HUES6 (cell line): Measurements from ENCODE around the gene UROC1.
A peak's percentile ranks its signal among the peaks of the same experiment; 100 is the strongest.

Experiments
- H3K27ac ChIP-seq: 2 replicates; pipeline ENCODE4 v1.7.0; 2013; ENCODE audit warnings: low read depth, mild to moderate bottlenecking, low read length, inconsistent platforms
- H3K27me3 ChIP-seq: 2 replicates; pipeline ENCODE4 v1.6.1; 2013; ENCODE audit warnings: low read length; ENCODE audit not compliant: control insufficient read depth, insufficient read depth
- H3K36me3 ChIP-seq: 2 replicates; pipeline ENCODE4 v1.6.1; 2013; ENCODE audit warnings: low read length; ENCODE audit not compliant: control insufficient read depth, insufficient read depth
- H3K4me1 ChIP-seq: 2 replicates; pipeline ENCODE4 v1.6.1; 2013; ENCODE audit warnings: low read length; ENCODE audit not compliant: control insufficient read depth, insufficient read depth
- H3K4me3 ChIP-seq: 2 replicates; pipeline ENCODE4 v1.5.1; 2013; ENCODE audit warnings: low read depth, low read length
- H3K9ac ChIP-seq: one replicate; pipeline ENCODE4 v1.6.1; 2013; ENCODE audit warnings: mild to moderate bottlenecking, low read length
- H3K9me3 ChIP-seq: 2 replicates; pipeline ENCODE4 v1.6.1; 2013; ENCODE audit warnings: low read depth, low read length; ENCODE audit not compliant: control insufficient read depth, insufficient read depth

The UROC1 gene

DNA sequence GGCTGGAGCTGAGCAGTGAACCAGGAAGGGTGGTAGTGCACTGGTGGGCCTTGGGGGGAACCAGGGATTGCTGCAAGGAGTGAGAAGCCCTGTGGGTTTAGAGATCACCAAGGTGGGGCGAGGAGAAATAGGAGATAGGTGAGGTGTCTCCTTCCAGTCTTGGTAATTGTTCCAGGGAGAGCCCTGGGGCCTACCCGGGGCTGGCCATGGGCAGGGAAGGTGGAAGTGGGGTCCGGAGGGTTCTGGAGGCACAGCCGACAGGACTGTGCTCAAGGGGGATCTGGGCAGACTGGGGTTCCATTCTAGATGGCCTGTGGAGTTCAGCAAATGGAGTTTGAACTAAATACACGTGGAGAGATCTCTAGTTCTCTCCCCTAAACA lies 10.8 kb upstream of the UROC1 start:
- Histone ChIP-seq H3K27me3 (peaks cover 28% of the 10 kb centered on the region), H3K4me3 (no peak overlapping the region), H3K4me1 (peaks cover 8% of the 10 kb centered on the region), H3K36me3 (no peaks in the 10 kb centered on the region), H3K27ac (no peak overlapping the region), H3K9me3 (no peaks in the 10 kb centered on the region), H3K9ac (no peak overlapping the region)

DNA sequence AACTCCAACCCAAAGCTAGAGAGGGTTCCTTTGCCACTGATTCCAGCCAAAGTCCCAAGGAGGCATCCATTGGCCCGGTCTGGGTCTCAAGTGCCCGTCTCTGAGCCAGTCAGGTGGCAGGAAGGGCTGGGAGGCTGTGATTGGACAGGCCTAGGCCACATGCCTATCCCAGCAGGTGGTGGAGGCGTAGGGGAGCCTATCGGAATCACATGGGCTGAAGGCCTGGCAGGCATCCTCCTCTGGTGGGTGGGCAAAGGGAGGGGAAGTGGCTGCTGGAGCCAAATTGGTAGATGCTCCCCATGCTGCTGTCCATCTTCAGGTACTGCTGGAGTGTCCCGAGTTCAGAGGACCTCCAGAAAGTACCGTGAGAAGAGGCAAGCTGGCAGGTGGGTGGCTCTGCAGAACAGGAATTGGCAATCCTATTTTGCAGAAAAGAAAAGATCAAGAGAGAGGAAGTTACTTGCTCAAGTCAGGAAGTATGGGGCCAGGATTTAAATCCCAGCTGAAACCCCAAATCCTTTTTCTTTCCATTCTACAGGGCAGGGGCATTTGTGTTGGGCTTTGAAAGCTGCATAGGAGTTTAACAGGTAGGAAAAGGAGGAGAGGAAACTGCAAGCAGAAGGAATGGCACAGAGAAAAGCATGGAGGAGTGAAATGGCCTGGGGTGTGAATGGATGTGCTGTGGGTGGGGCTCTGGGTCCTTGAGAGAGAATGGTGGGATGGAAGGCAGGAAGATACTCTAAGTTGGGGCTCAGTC lies 10.1 kb upstream of the UROC1 start:
- H3K27me3 ChIP-seq = peaks cover 36% of the 10 kb centered on the region
- no peak overlapping the region for H3K9ac ChIP-seq
- H3K4me3 ChIP-seq = no peak overlapping the region
- no peak overlapping the region for H3K27ac ChIP-seq
- H3K4me1 ChIP-seq = peaks cover 8% of the 10 kb centered on the region
- H3K9me3 ChIP-seq = no peaks in the 10 kb centered on the region
- no peaks in the 10 kb centered on the region for H3K36me3 ChIP-seq

DNA sequence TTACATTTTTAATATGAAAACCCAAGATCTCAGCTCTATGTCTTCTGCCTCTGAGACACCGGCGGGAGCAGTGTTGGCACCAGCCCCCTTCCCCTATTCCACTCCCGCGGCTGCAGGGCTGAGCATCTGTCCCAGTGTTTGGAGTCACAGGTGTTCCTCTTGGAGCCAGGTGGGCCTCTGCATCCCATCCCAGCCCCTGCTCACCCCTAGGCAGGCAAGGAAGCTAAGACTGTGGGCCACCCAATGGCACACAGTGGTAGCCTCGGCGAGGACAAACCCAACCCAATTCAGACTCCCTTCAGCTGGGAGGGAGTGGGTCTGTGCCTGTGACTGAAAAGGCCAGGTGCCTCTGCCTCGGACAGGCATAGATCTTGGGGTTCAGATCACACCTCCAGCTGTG lies 9.4 kb upstream of the UROC1 start:
- H3K27ac ChIP-seq = no peak overlapping the region
- peaks cover 8% of the 10 kb centered on the region for H3K4me1 ChIP-seq
- no peak overlapping the region for H3K9ac ChIP-seq
- no peaks in the 10 kb centered on the region for H3K9me3 ChIP-seq
- peaks cover 39% of the 10 kb centered on the region for H3K27me3 ChIP-seq
- no peak overlapping the region for H3K4me3 ChIP-seq
- H3K36me3 ChIP-seq = no peaks in the 10 kb centered on the region

DNA sequence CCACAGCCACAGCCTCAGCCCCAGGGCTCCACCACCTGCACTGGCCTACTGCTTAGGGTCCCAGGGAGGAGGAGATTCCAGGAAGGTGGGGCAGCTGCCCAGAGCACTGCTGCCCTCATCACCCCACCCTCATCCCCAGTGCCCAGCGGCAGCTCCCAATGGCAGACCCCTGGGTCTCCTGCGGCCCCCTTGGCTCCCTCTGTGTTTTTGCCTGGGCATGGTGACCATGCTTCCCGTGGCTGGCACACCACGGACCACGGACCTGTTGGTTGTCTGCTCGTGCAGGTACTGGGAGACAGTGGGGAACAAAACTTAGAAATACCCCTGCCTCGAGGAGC lies 9.1 kb upstream of the UROC1 start:
- Histone ChIP-seq H3K27me3 (peaks cover 39% of the 10 kb centered on the region), H3K4me3 (no peak overlapping the region), H3K36me3 (no peaks in the 10 kb centered on the region), H3K9me3 (no peaks in the 10 kb centered on the region), H3K9ac (no peak overlapping the region), H3K4me1 (peaks cover 8% of the 10 kb centered on the region), H3K27ac (no peak overlapping the region)

DNA sequence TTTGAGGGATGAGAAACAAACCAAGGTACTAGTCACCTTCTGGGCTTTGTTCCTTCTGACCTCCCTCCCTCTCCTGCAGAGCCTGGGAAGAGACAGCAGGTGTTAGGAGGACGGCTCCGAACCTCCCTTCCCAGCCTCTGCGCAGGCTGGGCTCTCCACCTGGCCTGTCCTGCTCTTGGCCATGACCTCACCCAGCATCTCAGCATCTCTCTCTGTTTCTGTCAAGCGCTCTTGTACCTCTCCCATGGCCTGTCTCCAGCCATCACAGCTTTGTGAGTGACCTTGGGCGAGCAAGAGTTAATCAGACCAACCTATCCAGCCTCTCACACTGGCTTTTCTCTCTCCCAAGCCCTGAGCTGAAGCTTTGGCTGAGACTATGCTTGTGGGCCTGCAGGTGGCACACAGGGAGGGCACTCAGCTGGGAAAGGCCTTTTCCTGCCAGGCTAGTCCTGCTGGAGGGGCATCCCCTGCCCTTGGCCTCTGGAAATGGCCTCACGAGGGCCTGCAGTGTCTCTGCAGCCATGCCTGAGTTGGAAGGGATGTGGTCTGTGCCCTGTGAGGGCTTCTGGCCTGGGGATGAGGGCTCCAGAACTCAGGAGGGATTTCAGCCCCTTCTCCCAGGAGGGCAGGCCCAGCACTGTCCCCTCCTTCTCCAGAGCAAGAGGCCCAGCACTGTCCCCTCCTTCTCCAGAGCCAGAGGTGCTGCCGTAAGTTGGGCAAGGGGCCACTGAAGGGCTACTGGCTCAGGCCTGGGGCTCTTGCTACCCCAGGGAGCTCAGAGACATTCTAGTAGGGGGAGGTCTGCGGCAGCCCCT lies 8.5 kb upstream of the UROC1 start:
- H3K9ac ChIP-seq = no peak overlapping the region

DNA sequence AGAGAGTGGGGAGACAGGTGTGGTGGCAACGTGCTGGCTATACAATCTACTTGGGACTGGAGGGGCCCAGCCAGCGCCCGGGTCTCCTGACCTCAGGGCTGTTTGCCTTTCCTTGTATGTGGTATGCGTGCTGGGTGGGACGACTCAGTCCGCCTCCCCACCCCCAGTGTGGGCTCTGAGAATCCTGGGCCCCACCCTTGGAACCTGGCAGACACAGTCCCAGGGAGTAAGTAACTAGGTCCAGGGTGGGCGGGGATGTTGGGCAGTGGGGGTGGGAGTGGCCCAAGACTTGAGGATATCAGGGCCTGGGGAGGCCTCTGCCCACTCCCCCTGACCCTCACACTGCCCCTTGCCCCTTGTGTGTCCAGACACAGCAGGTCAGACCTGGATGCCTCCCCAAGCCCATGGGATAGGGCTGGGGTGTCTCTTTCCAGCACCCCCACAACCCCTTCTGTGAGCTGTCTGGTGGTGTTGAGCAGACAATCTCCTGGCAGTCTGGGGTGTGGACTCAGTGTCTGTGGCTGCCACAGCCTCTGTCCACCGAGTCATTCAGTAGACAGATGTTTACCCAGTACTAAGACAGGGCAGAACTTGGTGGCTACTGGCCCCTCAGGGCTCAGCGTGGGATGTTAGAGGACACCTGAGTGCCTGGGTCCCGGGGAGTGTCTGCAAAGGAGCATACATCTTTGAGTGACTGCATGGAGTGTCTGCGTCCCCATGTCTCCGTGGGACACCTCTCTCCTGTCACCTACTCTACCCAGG lies 7.7 kb upstream of the UROC1 start:
- Histone ChIP-seq H3K36me3 (no peaks in the 10 kb centered on the region), H3K9ac (no peak overlapping the region), H3K9me3 (no peaks in the 10 kb centered on the region), H3K27ac (no peak overlapping the region), H3K4me1 (peaks cover 8% of the 10 kb centered on the region), H3K4me3 (peak overlapping the region; percentile 73), H3K27me3 (peaks cover 39% of the 10 kb centered on the region)

More for the DNA sequence above, 8.5 kb upstream of the UROC1 start:
- H3K9me3 ChIP-seq = no peaks in the 10 kb centered on the region
- H3K36me3 ChIP-seq = no peaks in the 10 kb centered on the region
- H3K4me1 ChIP-seq = peaks cover 8% of the 10 kb centered on the region
- H3K27ac ChIP-seq = no peak overlapping the region
- peaks cover 39% of the 10 kb centered on the region for H3K27me3 ChIP-seq
- no peak overlapping the region for H3K4me3 ChIP-seq

DNA sequence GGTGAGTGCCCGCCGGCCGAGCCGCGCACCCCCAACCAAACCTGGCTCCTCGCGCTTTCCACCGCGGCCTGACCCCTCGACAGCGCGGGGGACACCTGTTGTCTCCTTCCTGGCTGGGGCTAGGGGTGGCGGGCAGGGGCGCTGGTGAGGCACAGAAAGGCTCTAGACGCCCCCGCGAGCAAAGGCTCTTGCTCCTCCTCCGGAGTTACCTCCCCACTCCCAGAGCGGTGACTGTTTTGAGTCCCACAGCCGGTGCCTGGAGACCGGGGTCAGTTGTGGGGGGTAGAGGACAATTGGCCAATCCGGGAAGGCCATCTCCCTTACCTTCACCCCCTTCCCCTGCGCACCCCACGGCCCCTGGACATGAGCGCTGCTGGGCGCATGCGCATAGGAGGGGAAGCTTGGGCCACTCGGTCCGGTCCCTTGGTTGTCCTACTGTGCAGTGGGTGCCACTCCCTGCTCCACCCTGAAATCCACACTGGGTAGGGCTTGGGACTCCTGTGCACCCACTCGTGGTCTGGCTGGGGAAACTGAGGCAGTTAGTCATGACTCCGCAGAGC lies 6.9 kb upstream of the UROC1 start:
- no peak overlapping the region for H3K9ac ChIP-seq
- H3K36me3 ChIP-seq = no peaks in the 10 kb centered on the region
- no peak overlapping the region for H3K27ac ChIP-seq
- H3K27me3 ChIP-seq = peaks cover 39% of the 10 kb centered on the region
- peaks cover 8% of the 10 kb centered on the region for H3K4me1 ChIP-seq
- H3K4me3 ChIP-seq = peak overlapping the region; percentile 73
- H3K9me3 ChIP-seq = no peaks in the 10 kb centered on the region

DNA sequence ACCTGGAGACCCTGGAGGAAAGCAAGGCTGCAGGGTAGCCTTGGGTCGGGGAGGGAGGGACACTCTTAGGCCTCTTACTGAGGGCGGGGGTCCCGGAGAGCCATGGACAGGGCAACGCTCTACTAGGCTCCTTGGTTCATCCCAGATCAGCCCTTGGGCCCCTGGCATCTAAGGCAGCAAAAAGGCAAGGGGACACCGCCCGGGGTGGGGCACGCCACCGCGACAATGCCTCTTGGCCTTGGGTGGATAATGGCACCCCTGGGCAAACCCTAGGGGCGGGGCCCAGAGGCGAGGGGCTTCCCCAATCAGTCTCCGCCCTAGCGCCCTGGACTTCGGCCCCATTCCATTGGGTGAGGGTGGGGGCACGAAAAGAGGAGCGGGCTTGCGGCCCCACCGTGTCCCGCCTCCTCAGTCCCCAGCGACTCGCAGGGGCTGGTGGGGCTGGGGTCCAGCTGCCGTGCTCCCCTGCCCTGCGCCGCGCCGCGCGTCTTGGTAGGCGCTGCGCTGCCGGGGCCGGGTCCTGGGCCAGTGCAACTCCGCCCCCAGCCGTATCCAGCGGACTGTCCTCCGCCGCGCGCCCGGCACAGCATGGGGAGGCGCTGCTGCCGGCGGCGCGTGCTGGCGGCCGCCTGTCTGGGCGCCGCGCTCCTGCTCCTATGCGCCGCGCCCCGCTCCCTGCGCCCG lies 6.3 kb upstream of the UROC1 start, which contains the start of gene CHST13:
CHST13 (plus strand) TSS at position 411 of the 684 bp plus-strand sequence; CDS start at position 589, 178 bp downstream.
- peak within 1 kb of the TSS; percentile 73 for H3K4me3 ChIP-seq
- no peak within 1 kb of the TSS for H3K9ac ChIP-seq
- H3K9me3 ChIP-seq = no peaks in the 10 kb centered on the region
- H3K27ac ChIP-seq = no peak within 1 kb of the TSS
- H3K4me1 ChIP-seq = peaks cover 8% of the 10 kb centered on the region
- H3K27me3 ChIP-seq = peaks cover 39% of the 10 kb centered on the region
- H3K36me3 ChIP-seq = no peaks in the 10 kb centered on the region

DNA sequence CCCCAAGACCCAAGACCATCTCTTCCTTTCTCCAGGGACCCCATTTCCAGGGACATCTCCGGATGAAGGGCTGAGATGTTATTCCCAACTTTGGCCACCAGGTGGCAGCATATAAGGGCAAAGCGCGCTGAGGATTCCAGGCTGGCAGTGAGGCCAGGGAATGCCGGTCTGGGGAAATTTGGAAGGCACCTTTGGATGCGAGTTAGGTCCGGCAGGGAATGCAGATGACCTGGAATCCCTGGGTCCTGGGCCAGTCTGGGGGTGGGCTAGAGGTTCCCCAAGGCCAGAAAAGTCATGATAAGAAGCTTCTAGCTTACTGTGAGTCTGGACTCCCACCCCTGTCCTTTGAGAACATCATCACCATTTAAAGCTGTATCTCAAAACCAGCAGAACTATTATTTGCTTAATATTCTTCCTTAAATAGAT lies 4.8 kb upstream of the UROC1 start:
- H3K36me3 ChIP-seq = no peaks in the 10 kb centered on the region
- H3K4me3 ChIP-seq = no peak overlapping the region
- no peaks in the 10 kb centered on the region for H3K9me3 ChIP-seq
- no peak overlapping the region for H3K9ac ChIP-seq
- H3K27ac ChIP-seq = no peak overlapping the region
- peaks cover 39% of the 10 kb centered on the region for H3K27me3 ChIP-seq
- peaks cover 8% of the 10 kb centered on the region for H3K4me1 ChIP-seq

DNA sequence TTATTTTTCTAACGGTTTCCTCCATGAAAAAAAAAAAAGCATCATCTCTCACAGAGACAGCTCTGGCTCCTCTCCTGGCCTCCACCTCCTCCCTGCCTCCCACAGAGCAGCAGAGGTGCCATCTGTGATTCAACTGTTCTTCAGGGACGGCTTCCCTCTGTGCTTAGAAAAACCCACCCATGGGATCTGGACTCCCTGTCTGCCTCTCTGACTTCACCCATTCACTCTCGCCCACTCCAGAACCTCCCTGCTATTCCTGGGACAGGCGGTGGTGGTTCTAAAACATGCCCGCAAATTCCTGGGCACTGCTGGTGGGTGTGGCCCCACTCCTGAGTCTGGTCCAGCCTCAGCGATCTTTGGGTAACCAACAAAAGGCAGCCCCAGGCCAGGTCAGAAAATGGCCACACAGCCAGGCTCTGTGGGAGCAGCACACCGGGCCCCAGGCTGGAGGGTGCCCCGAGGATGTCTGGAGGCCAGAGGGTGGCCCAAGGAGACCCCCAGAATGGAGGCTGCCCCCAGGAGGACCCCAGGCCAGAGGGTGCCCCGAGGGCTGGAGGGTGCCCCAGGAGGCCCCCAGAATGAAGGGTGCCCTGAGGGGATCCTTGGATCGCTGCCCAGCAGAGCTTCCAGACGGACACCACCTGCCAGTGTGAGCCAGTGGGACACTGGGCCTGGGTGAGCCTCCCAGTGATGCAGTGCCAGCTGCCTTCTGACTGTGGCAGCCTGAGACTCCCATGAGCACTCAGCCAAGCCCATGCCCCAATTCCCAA lies 3.7 kb upstream of the UROC1 start:
- no peaks in the 10 kb centered on the region for H3K9me3 ChIP-seq
- no peak overlapping the region for H3K9ac ChIP-seq
- no peak overlapping the region for H3K27ac ChIP-seq
- H3K36me3 ChIP-seq = no peaks in the 10 kb centered on the region
- H3K4me1 ChIP-seq = peaks cover 8% of the 10 kb centered on the region
- H3K27me3 ChIP-seq = peaks cover 39% of the 10 kb centered on the region
- H3K4me3 ChIP-seq = no peak overlapping the region
